Kasumi-1 (cell line): ENCODE measurements around the gene TOB2.

Source experiments
- DNase-seq, 2 experiments: peaks; one replicate each; lab custom pipeline; 2025; lab: John Stamatoyannopoulos, UW

Gene TOB2

GRCh38 chr22:41446639-41447434 is at the start of gene TOB2:
TOB2 (minus strand) TSS chr22:41446801; CDS start chr22:41437345, 9,456 bp downstream.
- peak; percentile 92 to 93 for DNase-seq

GRCh38 chr22:41491374-41492100 is 44.9 kb upstream of the TOB2 start:
- no peak for DNase-seq

GRCh38 chr22:41488596-41489385 is 42.2 kb upstream of the TOB2 start:
- no peak for DNase-seq

GRCh38 chr22:41488076-41488475 is 41.5 kb upstream of the TOB2 start:
- no peak for DNase-seq

- DNase-seq = no peak
Observed at GRCh38 chr22:41487037-41487935, 40.7 kb upstream of the TOB2 start.

GRCh38 chr22:41485033-41485432 is 38.4 kb upstream of the TOB2 start:
- no peak for DNase-seq

- DNase-seq = peak; percentile 32 to 49
Observed at GRCh38 chr22:41482319-41482935, 35.8 kb upstream of the TOB2 start.

- no peak for DNase-seq
Observed at GRCh38 chr22:41481925-41482318, 35.3 kb upstream of the TOB2 start.

- DNase-seq = no peak
Observed at GRCh38 chr22:41481131-41481830, 34.7 kb upstream of the TOB2 start.

GRCh38 chr22:41480397-41480735 is 33.8 kb upstream of the TOB2 start:
- no peak for DNase-seq

- no peak for DNase-seq
Observed at GRCh38 chr22:41479671-41480396, 33.2 kb upstream of the TOB2 start.

GRCh38 chr22:41478891-41479521 is 32.4 kb upstream of the TOB2 start:
- DNase-seq = no peak

GRCh38 chr22:41478473-41478872 is 31.9 kb upstream of the TOB2 start:
- no peak for DNase-seq

GRCh38 chr22:41474872-41475451 is 28.4 kb upstream of the TOB2 start:
- no peak for DNase-seq

- DNase-seq = no peak
Observed at GRCh38 chr22:41471568-41471967, 25.0 kb upstream of the TOB2 start.

- no peak for DNase-seq
Observed at GRCh38 chr22:41470886-41471285, 24.3 kb upstream of the TOB2 start.

GRCh38 chr22:41469218-41469851 is 22.7 kb upstream of the TOB2 start:
- DNase-seq = peak; percentile 42 to 49
